Neural cell (in vitro differentiated cells): ENCODE results near the gene ITGB1.

Experiments
- EP300 ChIP-seq: fragments of 450-650 bp; conservative IDR thresholded peaks from 2 replicates; pipeline ENCODE4 v1.6.1; 2014; ENCODE audit warnings: antibody characterized with exemption, mild to moderate bottlenecking, moderate library complexity; ENCODE audit not compliant: poor library complexity, severe bottlenecking
- EZH2 ChIP-seq: fragments of 200-600, 300-800 bp; shearing (Covaris generic), sonication (generic); IDR thresholded peaks from 2 replicates; pipeline ENCODE4 v1.6.1; 2014; ENCODE audit warnings: antibody characterized with exemption, low read length, borderline replicate concordance, mild to moderate bottlenecking; ENCODE audit not compliant: insufficient read depth, poor library complexity, severe bottlenecking
- MXI1 ChIP-seq: fragments of 450-650 bp; conservative IDR thresholded peaks from 2 replicates; pipeline ENCODE4 v1.6.1; 2014; ENCODE audit warnings: antibody characterized with exemption, mild to moderate bottlenecking; ENCODE audit not compliant: poor library complexity, severe bottlenecking
- POLR2AphosphoS5 ChIP-seq: IDR thresholded peaks from 2 replicates; pipeline ENCODE4 v1.6.1; 2012
- RAD21 ChIP-seq: fragments of 450-650 bp; conservative IDR thresholded peaks from 2 replicates; pipeline ENCODE4 v1.6.1; 2014; ENCODE audit warnings: antibody characterized with exemption, mild to moderate bottlenecking, moderate library complexity
- SMC3 ChIP-seq: fragments of 450-650 bp; conservative IDR thresholded peaks from 2 replicates; pipeline ENCODE4 v1.6.1; 2014; ENCODE audit warnings: antibody characterized with exemption, mild to moderate bottlenecking, moderate library complexity; ENCODE audit not compliant: poor library complexity
- TAF1 ChIP-seq: IDR thresholded peaks from 2 replicates; pipeline ENCODE4 v1.6.1; 2012; ENCODE audit warnings: low read depth
- TF ChIP-seq, protein P1 (sequence below): fragments of 450-650 bp; IDR thresholded peaks from 2 replicates; pipeline ENCODE4 v1.5.1; 2014; ENCODE audit warnings: antibody characterized with exemption, mild to moderate bottlenecking, moderate library complexity; ENCODE audit not compliant: poor library complexity, severe bottlenecking
- TF ChIP-seq, protein P2 (sequence below): IDR thresholded peaks from 2 replicates; pipeline ENCODE4 v1.6.1; 2012; ENCODE audit warnings: borderline replicate concordance

DNA sequence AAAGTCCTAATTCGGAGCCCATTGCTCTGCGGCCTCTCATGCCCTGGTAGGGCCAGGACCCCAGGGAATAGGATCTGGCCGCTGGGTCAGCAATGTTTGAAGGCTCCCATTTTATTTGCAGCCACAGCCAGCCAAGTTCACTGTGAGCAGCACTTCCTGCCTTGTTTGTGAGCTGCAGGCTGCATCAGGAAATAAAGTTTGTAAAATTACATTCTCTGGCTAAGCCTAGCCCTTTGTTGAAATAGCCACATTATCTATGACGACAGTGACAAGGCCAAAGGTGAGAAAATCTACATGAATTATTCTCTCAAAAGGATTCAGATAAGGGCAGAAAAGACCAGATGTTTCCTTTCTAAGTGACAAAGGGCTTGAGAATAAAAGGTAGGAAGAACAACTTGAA lies 23.7 kb upstream of the ITGB1 start:
- TF ChIP-seq, protein P1, sequence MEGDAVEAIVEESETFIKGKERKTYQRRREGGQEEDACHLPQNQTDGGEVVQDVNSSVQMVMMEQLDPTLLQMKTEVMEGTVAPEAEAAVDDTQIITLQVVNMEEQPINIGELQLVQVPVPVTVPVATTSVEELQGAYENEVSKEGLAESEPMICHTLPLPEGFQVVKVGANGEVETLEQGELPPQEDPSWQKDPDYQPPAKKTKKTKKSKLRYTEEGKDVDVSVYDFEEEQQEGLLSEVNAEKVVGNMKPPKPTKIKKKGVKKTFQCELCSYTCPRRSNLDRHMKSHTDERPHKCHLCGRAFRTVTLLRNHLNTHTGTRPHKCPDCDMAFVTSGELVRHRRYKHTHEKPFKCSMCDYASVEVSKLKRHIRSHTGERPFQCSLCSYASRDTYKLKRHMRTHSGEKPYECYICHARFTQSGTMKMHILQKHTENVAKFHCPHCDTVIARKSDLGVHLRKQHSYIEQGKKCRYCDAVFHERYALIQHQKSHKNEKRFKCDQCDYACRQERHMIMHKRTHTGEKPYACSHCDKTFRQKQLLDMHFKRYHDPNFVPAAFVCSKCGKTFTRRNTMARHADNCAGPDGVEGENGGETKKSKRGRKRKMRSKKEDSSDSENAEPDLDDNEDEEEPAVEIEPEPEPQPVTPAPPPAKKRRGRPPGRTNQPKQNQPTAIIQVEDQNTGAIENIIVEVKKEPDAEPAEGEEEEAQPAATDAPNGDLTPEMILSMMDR: no peak
- TF ChIP-seq, protein P2, sequence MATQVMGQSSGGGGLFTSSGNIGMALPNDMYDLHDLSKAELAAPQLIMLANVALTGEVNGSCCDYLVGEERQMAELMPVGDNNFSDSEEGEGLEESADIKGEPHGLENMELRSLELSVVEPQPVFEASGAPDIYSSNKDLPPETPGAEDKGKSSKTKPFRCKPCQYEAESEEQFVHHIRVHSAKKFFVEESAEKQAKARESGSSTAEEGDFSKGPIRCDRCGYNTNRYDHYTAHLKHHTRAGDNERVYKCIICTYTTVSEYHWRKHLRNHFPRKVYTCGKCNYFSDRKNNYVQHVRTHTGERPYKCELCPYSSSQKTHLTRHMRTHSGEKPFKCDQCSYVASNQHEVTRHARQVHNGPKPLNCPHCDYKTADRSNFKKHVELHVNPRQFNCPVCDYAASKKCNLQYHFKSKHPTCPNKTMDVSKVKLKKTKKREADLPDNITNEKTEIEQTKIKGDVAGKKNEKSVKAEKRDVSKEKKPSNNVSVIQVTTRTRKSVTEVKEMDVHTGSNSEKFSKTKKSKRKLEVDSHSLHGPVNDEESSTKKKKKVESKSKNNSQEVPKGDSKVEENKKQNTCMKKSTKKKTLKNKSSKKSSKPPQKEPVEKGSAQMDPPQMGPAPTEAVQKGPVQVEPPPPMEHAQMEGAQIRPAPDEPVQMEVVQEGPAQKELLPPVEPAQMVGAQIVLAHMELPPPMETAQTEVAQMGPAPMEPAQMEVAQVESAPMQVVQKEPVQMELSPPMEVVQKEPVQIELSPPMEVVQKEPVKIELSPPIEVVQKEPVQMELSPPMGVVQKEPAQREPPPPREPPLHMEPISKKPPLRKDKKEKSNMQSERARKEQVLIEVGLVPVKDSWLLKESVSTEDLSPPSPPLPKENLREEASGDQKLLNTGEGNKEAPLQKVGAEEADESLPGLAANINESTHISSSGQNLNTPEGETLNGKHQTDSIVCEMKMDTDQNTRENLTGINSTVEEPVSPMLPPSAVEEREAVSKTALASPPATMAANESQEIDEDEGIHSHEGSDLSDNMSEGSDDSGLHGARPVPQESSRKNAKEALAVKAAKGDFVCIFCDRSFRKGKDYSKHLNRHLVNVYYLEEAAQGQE: no peak
- no peak for TF ChIP-seq POLR2AphosphoS5
- TF ChIP-seq RAD21: no peak
- no peak for TF ChIP-seq EZH2
- no peak for TF ChIP-seq TAF1
- no peak for TF ChIP-seq SMC3
- no peak for TF ChIP-seq EP300
- no peak for TF ChIP-seq MXI1
